Esophagus squamous epithelium (tissue), 5 donors: ENCODE results near the gene FANCF. TPM values are rescaled to one million over a fixed set of nuclear protein-coding genes. Genes with fewer than 3 reads are reported as not detected.

Source experiments
- DNase-seq: peaks from one replicate; lab custom pipeline; 2025; lab: John Stamatoyannopoulos, UW
- H3K27ac ChIP-seq, 4 donors: fragments of 200-600 bp; sonication (generic); one replicate each; pipeline ENCODE4 v1.5.1; 2016 to 2019; ENCODE audit warnings: mild to moderate bottlenecking in 1 of 4
- H3K27me3 ChIP-seq, 4 donors: fragments of 200-600 bp; sonication (generic); 1 replicate in 3 of 4; 2 replicates in 1 of 4; pipeline versions ENCODE4 v1.5.1 to v1.6.0; 2017 to 2021; ENCODE audit warnings: antibody characterized with exemption in 1 of 4
- H3K36me3 ChIP-seq, 3 donors: fragments of 200-600 bp; sonication (generic); one replicate each; pipeline ENCODE4 v1.5.1; 2016 to 2019
- H3K4me1 ChIP-seq, 3 donors: fragments of 200-600 bp; sonication (generic); one replicate each; pipeline ENCODE4 v1.5.1; 2017 to 2019
- H3K4me3 ChIP-seq, 4 donors: fragments of 200-600 bp; sonication (generic); 1 replicate in 3 of 4; 2 replicates in 1 of 4; pipeline ENCODE4 v1.5.1; 2016 to 2019; ENCODE audit warnings: mild to moderate bottlenecking in 2 of 4, moderate library complexity in 1 of 4
- H3K9me3 ChIP-seq, 3 donors: fragments of 200-600 bp; sonication (generic); one replicate each; pipeline ENCODE4 v1.5.1; 2016 to 2019
- POLR2A ChIP-seq, 4 donors: fragments of 450-650 bp; IDR thresholded peaks; one replicate each; pipeline ENCODE4 v1.6.1; 2017; ENCODE audit warnings: antibody characterized with exemption in 4 of 4, mild to moderate bottlenecking in 4 of 4, moderate library complexity in 3 of 4
- WGBS, 2 donors: methylation state at CpG; one replicate each; pipeline ENCODE4 v1.1.5; 2018; 5-methylcytosine and 5-hydroxymethylcytosine counted together
- intact Hi-C: fragments of 100-400 bp; cut with DNase I; formaldehyde crosslinking; loops from one replicate; pipeline ENCODE4 v1.15.0; 2022
- total RNA-seq, 4 donors: library from RNA; depleted of rRNA; stranded (reverse); fragments of >200 nt; gene quantifications; one replicate each; pipeline ENCODE4 v1.1.0, GENCODE V29; 2016
- TF ChIP-seq, protein P1 (sequence below), 6 experiments: fragments of 450-650 bp in 4 of 6; fragments of 200-600 bp in 2 of 6; sonication (generic) in 2 of 6; IDR thresholded peaks; one replicate each; pipeline ENCODE4 v1.5.1; 2016 to 2019; ENCODE audit warnings: antibody characterized with exemption in 6 of 6, mild to moderate bottlenecking in 4 of 6, moderate library complexity in 4 of 6
- donor health status: DM: yes; HTN: yes; CAD: no.

The FANCF gene
- total RNA-seq, 4 donors from 2014 or later, result 4.4 to 9.1 (median 6.0) TPM

DNA sequence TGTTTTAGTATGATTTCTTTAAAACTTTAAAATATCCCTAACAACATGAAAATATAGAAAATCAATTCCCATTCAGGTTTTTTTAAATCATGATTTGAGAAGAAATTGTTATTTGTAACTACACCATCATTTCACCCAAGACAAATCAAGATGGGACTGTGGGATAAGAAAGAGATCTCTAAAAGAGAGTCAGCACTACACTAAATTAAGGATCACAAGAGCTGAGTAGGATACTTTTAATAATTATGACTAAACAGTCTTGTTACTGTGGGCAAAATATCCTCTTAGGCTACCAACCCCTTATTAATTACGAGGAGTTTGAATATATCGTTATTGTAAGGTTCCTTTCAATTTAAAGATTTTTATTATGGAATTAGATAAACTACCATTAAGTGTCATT is 43.7 kb upstream of the FANCF start:
- TF ChIP-seq, protein P1, sequence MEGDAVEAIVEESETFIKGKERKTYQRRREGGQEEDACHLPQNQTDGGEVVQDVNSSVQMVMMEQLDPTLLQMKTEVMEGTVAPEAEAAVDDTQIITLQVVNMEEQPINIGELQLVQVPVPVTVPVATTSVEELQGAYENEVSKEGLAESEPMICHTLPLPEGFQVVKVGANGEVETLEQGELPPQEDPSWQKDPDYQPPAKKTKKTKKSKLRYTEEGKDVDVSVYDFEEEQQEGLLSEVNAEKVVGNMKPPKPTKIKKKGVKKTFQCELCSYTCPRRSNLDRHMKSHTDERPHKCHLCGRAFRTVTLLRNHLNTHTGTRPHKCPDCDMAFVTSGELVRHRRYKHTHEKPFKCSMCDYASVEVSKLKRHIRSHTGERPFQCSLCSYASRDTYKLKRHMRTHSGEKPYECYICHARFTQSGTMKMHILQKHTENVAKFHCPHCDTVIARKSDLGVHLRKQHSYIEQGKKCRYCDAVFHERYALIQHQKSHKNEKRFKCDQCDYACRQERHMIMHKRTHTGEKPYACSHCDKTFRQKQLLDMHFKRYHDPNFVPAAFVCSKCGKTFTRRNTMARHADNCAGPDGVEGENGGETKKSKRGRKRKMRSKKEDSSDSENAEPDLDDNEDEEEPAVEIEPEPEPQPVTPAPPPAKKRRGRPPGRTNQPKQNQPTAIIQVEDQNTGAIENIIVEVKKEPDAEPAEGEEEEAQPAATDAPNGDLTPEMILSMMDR (IDR thresholded peaks at IDR 0.05), result no peak
- TF ChIP-seq POLR2A (IDR thresholded peaks at IDR 0.05), result no peak
- WGBS, 2 donors, result 77 to 93% methylated on average over 2 of the region's 2 CpGs
- Histone ChIP-seq H3K4me1 (peaks cover 0 to 39% (median 11%) of the 10 kb centered on the region in 3 donors), H3K27ac (no peak overlapping the region), H3K27me3 (peaks cover 0 to 49% (median 2%) of the 10 kb centered on the region in 4 donors), H3K9me3 (no peaks in the 10 kb centered on the region), H3K4me3 (no peak overlapping the region), H3K36me3 (no peaks in the 10 kb centered on the region)
- intact Hi-C loops, result no loop called here
- no peak for DNase-seq

DNA sequence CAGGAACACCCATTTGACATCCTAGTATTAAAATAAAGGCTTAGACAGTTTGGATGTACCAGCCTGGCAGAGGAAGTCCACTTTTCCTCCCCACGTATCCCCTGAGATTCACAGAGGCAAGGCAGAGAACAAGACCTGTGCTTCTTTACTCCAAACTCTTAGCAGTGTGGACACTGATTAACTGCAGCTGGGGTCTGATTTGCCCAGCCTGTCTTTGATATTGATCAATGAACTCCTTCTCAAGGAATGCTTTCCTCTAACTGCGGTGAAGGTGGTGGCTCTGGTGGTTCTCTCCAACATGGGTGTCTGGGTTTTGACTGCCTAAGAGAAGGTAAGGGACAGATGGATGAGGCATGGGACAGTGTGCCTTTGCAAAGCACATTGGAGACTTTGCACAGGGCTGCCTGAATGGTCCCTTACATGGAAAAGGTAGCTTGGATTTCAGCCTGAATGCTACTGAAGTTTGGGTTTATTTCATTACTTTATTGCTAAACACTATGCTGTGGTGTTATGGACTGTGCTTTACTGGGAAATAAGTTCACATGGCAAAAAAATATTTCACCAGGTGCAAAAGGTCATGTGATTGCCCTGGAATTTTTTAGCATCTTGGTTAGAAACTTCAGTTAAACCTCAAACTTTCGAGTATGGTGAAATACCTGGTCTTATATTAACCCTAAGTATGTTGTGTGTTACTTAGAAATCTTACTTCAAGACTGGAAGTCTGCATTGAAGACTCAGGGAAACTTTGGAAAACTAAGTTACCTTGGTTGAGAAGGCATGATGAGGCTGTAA is 42.6 kb upstream of the FANCF start:
- Histone ChIP-seq H3K9me3 (no peaks in the 10 kb centered on the region), H3K4me1 (peaks cover 0 to 34% (median 11%) of the 10 kb centered on the region in 3 donors), H3K27me3 (peaks cover 0 to 49% (median 2%) of the 10 kb centered on the region in 4 donors), H3K4me3 (no peak overlapping the region), H3K36me3 (no peaks in the 10 kb centered on the region), H3K27ac (no peak overlapping the region)
- intact Hi-C loops, result no loop called here
- WGBS, 2 donors, result 40 to 64% methylated on average over 2 to 3 of the region's 3 CpGs
- TF ChIP-seq, protein P1 (IDR thresholded peaks at IDR 0.05), result no peak
- TF ChIP-seq POLR2A (IDR thresholded peaks at IDR 0.05), result no peak
- no peak for DNase-seq

DNA sequence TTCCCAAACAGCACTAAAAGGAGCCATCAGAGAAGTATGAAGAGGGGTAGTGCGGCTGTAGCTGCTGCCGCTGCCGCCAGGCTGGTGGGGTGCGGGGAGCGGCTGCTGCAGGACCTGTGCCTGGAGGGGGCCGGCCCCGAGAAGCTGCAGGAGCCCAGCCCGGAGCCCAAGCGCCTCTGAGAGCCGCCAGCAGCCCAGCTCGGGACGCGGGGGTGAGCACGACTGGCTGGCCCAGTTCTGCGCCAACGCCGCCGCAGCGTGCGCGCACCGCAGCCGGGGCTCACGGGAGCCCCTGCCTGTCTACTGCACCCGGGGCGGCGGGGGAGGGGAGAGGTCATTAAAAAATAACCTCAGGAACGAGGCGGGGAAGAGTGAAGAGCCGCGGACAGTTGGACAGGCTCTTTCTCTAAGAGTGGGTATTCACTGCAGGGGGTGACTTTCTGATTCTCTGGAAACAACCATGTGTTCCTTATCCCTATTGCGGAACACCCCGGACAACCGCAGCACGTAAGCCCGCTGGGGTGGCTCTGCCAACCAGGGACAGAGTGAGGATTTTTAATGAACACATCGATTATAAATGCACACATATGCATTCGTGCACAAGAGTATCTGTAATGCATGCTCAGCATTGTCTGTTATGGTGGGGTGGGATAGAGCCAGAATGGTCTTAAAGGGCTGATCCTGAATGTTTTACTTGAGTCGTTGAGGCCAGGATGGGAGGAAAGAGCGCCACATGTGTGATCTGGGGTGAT is 41.2 kb upstream of the FANCF start:
- intact Hi-C loops, result no loop called here
- WGBS, 2 donors, result 7 to 12% methylated on average over 13 to 20 of the region's 40 CpGs
- H3K27ac ChIP-seq, result no peak overlapping the region
- no peak for DNase-seq
- no peaks in the 10 kb centered on the region for H3K36me3 ChIP-seq
- TF ChIP-seq, protein P1 (IDR thresholded peaks at IDR 0.05), result no peak
- TF ChIP-seq POLR2A (IDR thresholded peaks at IDR 0.05), result no peak
- H3K4me3 ChIP-seq, result peak overlapping the region; percentile 23 to 63 (median 42)
- peaks cover 0 to 23% (median 11%) of the 10 kb centered on the region in 3 donors for H3K4me1 ChIP-seq
- H3K9me3 ChIP-seq, result no peaks in the 10 kb centered on the region
- peaks cover 0 to 49% (median 2%) of the 10 kb centered on the region in 4 donors for H3K27me3 ChIP-seq

DNA sequence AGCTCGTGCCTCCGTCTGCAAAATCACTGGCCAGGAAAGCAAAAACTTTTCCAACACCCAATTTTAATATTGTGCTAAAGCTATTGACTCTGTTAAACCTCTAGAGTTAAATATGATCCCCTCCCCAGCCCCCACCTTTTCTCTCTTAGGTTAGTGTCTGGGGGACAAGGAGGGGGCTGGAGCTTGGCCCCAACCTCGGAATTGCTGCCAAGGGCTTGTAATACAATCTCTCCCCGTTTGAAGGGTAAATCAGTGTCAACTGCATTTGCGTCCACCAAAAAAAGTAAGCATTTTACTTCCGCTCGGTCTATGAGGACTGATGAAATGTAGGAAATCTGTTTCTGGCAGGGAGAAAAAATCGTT is 40.7 kb upstream of the FANCF start, which contains the start of gene GAS2:
TSS of gene GAS2 (plus strand) at position 287 of the 363 bp plus-strand sequence. CDS start 8,259 bp downstream, outside the sequence.
- Histone ChIP-seq H3K4me3 (peak within 1 kb of the TSS; percentile 23 to 63 (median 42)), H3K27me3 (peaks cover 0 to 49% (median 2%) of the 10 kb centered on the region in 4 donors), H3K36me3 (no peaks in the 10 kb centered on the region), H3K9me3 (no peaks in the 10 kb centered on the region), H3K4me1 (peaks cover 0 to 17% (median 11%) of the 10 kb centered on the region in 3 donors), H3K27ac (no peak within 1 kb of the TSS)
- TF ChIP-seq, protein P1 (IDR thresholded peaks at IDR 0.05), result no peak
- TF ChIP-seq POLR2A (IDR thresholded peaks at IDR 0.05), result no peak
- 11% methylated on average over 6 to 8 of the region's 8 CpGs for WGBS, 2 donors
- intact Hi-C loops, result no loop called here
- DNase-seq, result no peak

DNA sequence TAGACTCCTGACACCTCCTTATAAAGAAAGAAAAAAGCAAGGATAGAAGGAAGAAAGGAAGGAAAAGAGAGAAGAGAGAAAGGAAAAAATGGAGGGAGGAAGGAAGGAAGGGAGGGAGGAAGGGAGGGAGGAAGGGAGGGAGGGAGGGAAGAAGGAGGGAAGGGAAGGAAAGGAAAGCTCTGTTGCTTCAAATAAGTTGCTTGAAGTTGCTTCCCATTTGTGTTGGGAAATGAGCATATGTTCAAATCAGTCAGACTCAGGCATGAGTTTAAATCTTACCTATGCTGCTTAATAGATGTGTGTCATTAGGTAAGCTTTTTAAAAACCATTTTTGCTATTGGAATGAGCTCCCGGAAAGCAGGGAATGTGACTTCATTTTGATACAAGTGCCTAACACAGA is 34.2 kb upstream of the FANCF start:
- no peak overlapping the region for H3K27ac ChIP-seq
- WGBS, 2 donors, result 74 to 77% methylated on average over 1 of the region's 1 CpG
- no peak for TF ChIP-seq POLR2A (IDR thresholded peaks at IDR 0.05)
- TF ChIP-seq, protein P1 (IDR thresholded peaks at IDR 0.05), result no peak
- no peaks in the 10 kb centered on the region for H3K4me1 ChIP-seq
- intact Hi-C loops, result no loop called here
- no peaks in the 10 kb centered on the region for H3K36me3 ChIP-seq
- H3K27me3 ChIP-seq, result peaks cover 0 to under 1% (median 0%) of the 10 kb centered on the region in 4 donors
- DNase-seq, result no peak
- no peak overlapping the region for H3K4me3 ChIP-seq
- no peaks in the 10 kb centered on the region for H3K9me3 ChIP-seq
